ENCODE data around the gene MPP3.

The MPP3 gene

GRCh38 chr17:43877451-43878155 is 44.7 kb upstream of the MPP3 start:
- no peaks in the 10 kb centered on the region for H3K27me3 ChIP-seq (ENCODE audit: control insufficient read depth, low read length)
- no peaks in the 10 kb centered on the region for H3K9me2 ChIP-seq (replicated peaks; ENCODE audit: control insufficient read depth, low read length)
- H3K4me2 ChIP-seq (ENCODE audit: low read length) = no peak overlapping the region
- no peaks in the 10 kb centered on the region for H3F3A ChIP-seq (ENCODE audit: control insufficient read depth, insufficient read depth)
- no peaks in the 10 kb centered on the region for H3K9me3 ChIP-seq (ENCODE audit: control insufficient read depth, insufficient read depth, low read length)
- H3K79me2 ChIP-seq (ENCODE audit: control insufficient read depth, low read length) = no peaks in the 10 kb centered on the region
- TF ChIP-seq CTCF (IDR thresholded peaks at IDR 0.05; ENCODE audit: low read depth, low read length, poor library complexity, severe bottlenecking) = no peak
- TF ChIP-seq EZH2phosphoT487 (IDR thresholded peaks at IDR 0.05; ENCODE audit: borderline replicate concordance, low read length) = no peak
- H4K20me1 ChIP-seq (ENCODE audit: control insufficient read depth, insufficient read depth, low read depth, low read length) = no peaks in the 10 kb centered on the region
- H3K4me1 ChIP-seq (ENCODE audit: control insufficient read depth, low read length) = no peaks in the 10 kb centered on the region
- H3K4me3 ChIP-seq (ENCODE audit: low read length) = no peak overlapping the region
- H3K27ac ChIP-seq (ENCODE audit: low read depth, low read length) = no peak overlapping the region
- H3K36me3 ChIP-seq (ENCODE audit: control insufficient read depth, low read length) = no peaks in the 10 kb centered on the region

GRCh38 chr17:43877031-43877430 is 44.1 kb upstream of the MPP3 start:
- Histone ChIP-seq H3K36me3 (ENCODE audit: control insufficient read depth, low read length) (no peaks in the 10 kb centered on the region), H3K4me2 (ENCODE audit: low read length) (no peak overlapping the region), H3K27me3 (ENCODE audit: control insufficient read depth, low read length) (no peaks in the 10 kb centered on the region), H3K4me3 (ENCODE audit: low read length) (no peak overlapping the region), H3F3A (ENCODE audit: control insufficient read depth, insufficient read depth) (no peaks in the 10 kb centered on the region), H3K79me2 (ENCODE audit: control insufficient read depth, low read length) (no peaks in the 10 kb centered on the region), H3K4me1 (ENCODE audit: control insufficient read depth, low read length) (no peaks in the 10 kb centered on the region), H3K9me3 (ENCODE audit: control insufficient read depth, insufficient read depth, low read length) (no peaks in the 10 kb centered on the region), H4K20me1 (ENCODE audit: control insufficient read depth, insufficient read depth, low read depth, low read length) (no peaks in the 10 kb centered on the region), H3K9me2 (replicated peaks; ENCODE audit: control insufficient read depth, low read length) (no peaks in the 10 kb centered on the region), H3K27ac (ENCODE audit: low read depth, low read length) (no peak overlapping the region)
- TF ChIP-seq EZH2phosphoT487 (IDR thresholded peaks at IDR 0.05; ENCODE audit: borderline replicate concordance, low read length) (no peak), CTCF (IDR thresholded peaks at IDR 0.05; ENCODE audit: low read depth, low read length, poor library complexity, severe bottlenecking) (no peak)

- Histone ChIP-seq H4K20me1 (ENCODE audit: control insufficient read depth, insufficient read depth, low read depth, low read length) (no peaks in the 10 kb centered on the region), H3K4me2 (ENCODE audit: low read length) (no peak overlapping the region), H3F3A (ENCODE audit: control insufficient read depth, insufficient read depth) (no peaks in the 10 kb centered on the region), H3K4me1 (ENCODE audit: control insufficient read depth, low read length) (no peaks in the 10 kb centered on the region), H3K9me2 (replicated peaks; ENCODE audit: control insufficient read depth, low read length) (no peaks in the 10 kb centered on the region), H3K27me3 (ENCODE audit: control insufficient read depth, low read length) (no peaks in the 10 kb centered on the region), H3K36me3 (ENCODE audit: control insufficient read depth, low read length) (no peaks in the 10 kb centered on the region), H3K4me3 (ENCODE audit: low read length) (no peak overlapping the region), H3K79me2 (ENCODE audit: control insufficient read depth, low read length) (no peaks in the 10 kb centered on the region), H3K9me3 (ENCODE audit: control insufficient read depth, insufficient read depth, low read length) (no peaks in the 10 kb centered on the region), H3K27ac (ENCODE audit: low read depth, low read length) (no peak overlapping the region)
- TF ChIP-seq CTCF (IDR thresholded peaks at IDR 0.05; ENCODE audit: low read depth, low read length, poor library complexity, severe bottlenecking) (no peak), EZH2phosphoT487 (IDR thresholded peaks at IDR 0.05; ENCODE audit: borderline replicate concordance, low read length) (no peak)
These were observed 42.7 kb upstream of the MPP3 start for GRCh38 chr17:43875476-43876147.

Data from DOHH2 (cell line).